ENCODE results near the gene NMT1.

Gene NMT1

GRCh38 chr17:45090711-45091110 lies 29.6 kb downstream of the NMT1 start:
- H3K4me1 ChIP-seq (ENCODE audit: low read length): no peaks in the 10 kb centered on the region

DNA sequence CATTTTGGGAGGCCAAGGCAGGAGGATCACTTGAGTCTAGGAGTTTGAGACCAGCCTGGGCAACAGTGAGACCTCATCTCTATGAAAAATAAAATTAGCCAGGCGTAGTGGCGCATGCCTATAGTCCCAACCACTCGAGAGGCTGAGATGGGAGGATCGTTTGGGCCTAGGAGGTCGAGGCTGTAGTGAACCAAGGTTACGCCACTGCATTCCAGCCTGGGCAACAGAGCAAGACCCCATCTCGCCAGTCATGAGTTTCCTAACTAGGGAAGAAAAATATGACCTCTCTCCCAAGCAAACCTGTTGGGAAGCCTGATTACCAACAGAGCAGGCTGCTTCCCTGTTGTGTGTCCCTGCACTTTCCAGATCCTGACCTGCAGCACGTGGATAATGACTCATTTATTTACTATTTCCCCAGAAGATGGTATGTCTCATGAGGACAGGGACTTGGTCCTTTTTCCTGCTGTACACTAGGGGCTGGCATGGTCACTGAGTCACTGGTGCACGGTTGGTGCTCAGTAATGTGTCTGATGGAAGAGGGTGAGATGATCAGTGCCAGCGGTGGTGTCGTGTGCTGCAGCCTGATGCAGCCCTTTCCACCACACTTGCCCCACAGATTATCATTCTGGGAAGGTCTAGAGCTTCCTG lies 30.8 kb downstream of the NMT1 start:
- Histone ChIP-seq H3K27ac (ENCODE audit: low read length) (no peak overlapping the region), H3F3A (ENCODE audit: insufficient read depth, low read length) (no peaks in the 10 kb centered on the region), H3K79me2 (ENCODE audit: low read length) (no peaks in the 10 kb centered on the region), H3K4me3 (ENCODE audit: low read length) (no peak overlapping the region), H3K9me2 (replicated peaks; ENCODE audit: insufficient read depth, low read length) (no peaks in the 10 kb centered on the region), H3K4me1 (ENCODE audit: low read length) (no peaks in the 10 kb centered on the region), H3K27me3 (replicated peaks; ENCODE audit: insufficient read depth, low read length) (no peaks in the 10 kb centered on the region), H3K4me2 (ENCODE audit: low read depth, low read length) (no peak overlapping the region), H3K9ac (ENCODE audit: low read length) (no peak overlapping the region), H3K36me3 (replicated peaks; ENCODE audit: insufficient read depth, low read length) (peaks cover 9% of the 10 kb centered on the region), H2AFZ (ENCODE audit: low read length) (no peak overlapping the region), H3K9me3 (replicated peaks; ENCODE audit: insufficient read depth, low read length) (no peaks in the 10 kb centered on the region), H4K20me1 (ENCODE audit: insufficient read depth, low read length) (no peaks in the 10 kb centered on the region)
- DNase-seq: no peak
- TF ChIP-seq EZH2phosphoT487 (IDR thresholded peaks at IDR 0.05; ENCODE audit: low read length): no peak
- TF ChIP-seq, protein P1, sequence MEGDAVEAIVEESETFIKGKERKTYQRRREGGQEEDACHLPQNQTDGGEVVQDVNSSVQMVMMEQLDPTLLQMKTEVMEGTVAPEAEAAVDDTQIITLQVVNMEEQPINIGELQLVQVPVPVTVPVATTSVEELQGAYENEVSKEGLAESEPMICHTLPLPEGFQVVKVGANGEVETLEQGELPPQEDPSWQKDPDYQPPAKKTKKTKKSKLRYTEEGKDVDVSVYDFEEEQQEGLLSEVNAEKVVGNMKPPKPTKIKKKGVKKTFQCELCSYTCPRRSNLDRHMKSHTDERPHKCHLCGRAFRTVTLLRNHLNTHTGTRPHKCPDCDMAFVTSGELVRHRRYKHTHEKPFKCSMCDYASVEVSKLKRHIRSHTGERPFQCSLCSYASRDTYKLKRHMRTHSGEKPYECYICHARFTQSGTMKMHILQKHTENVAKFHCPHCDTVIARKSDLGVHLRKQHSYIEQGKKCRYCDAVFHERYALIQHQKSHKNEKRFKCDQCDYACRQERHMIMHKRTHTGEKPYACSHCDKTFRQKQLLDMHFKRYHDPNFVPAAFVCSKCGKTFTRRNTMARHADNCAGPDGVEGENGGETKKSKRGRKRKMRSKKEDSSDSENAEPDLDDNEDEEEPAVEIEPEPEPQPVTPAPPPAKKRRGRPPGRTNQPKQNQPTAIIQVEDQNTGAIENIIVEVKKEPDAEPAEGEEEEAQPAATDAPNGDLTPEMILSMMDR (IDR thresholded peaks at IDR 0.05; ENCODE audit: low read length): no peak
- TF ChIP-seq EZH2 (optimal IDR thresholded peaks at IDR 0.05; ENCODE audit: low read depth, low read length): no peak

More at GRCh38 chr17:45090711-45091110, 29.6 kb downstream of the NMT1 start:
- DNase-seq: no peak
- H3K36me3 ChIP-seq (replicated peaks; ENCODE audit: insufficient read depth, low read length): peaks cover 9% of the 10 kb centered on the region
- H2AFZ ChIP-seq (ENCODE audit: low read length): no peak overlapping the region
- no peak overlapping the region for H3K9ac ChIP-seq (ENCODE audit: low read length)
- no peaks in the 10 kb centered on the region for H3K9me2 ChIP-seq (replicated peaks; ENCODE audit: insufficient read depth, low read length)
- H3K4me3 ChIP-seq (ENCODE audit: low read length): no peak overlapping the region
- H3K4me2 ChIP-seq (ENCODE audit: low read depth, low read length): no peak overlapping the region
- H4K20me1 ChIP-seq (ENCODE audit: insufficient read depth, low read length): no peaks in the 10 kb centered on the region
- H3K9me3 ChIP-seq (replicated peaks; ENCODE audit: insufficient read depth, low read length): no peaks in the 10 kb centered on the region
- TF ChIP-seq EZH2phosphoT487 (IDR thresholded peaks at IDR 0.05; ENCODE audit: low read length): no peak
- TF ChIP-seq, protein P1 (IDR thresholded peaks at IDR 0.05; ENCODE audit: low read length): no peak
- TF ChIP-seq EZH2 (optimal IDR thresholded peaks at IDR 0.05; ENCODE audit: low read depth, low read length): no peak
- no peak overlapping the region for H3K27ac ChIP-seq (ENCODE audit: low read length)
- H3K27me3 ChIP-seq (replicated peaks; ENCODE audit: insufficient read depth, low read length): no peaks in the 10 kb centered on the region
- H3F3A ChIP-seq (ENCODE audit: insufficient read depth, low read length): no peaks in the 10 kb centered on the region
- 0 out of 2 replicates have a peak, but pooled peaks cover 4% of the 10 kb centered on the region for H3K79me2 ChIP-seq (ENCODE audit: low read length)

DNA sequence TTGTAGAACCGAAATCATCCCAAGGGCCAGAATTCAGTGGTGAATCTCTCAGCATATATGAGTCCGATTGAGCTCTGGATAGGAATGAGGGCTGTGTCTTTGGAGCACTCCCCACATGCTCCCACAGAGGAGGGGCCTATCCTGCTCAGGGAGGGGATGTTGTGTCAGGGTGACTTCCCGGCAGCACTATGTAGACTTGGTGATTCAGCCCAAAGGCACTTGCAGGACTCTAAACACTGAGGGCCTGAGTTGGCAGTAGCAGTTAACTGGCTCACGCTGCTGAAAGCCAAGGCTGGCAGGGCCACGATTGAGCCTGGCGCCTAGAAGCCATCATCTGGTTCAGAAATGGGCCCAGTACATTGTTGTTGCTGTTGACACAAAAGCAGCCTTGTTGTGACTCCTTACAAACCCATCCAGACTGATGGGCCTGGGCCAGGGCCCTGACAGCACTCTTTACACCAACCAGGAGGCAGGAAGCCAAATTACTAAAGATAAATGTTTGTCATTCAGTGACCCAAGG lies 31.9 kb downstream of the NMT1 start:
- Histone ChIP-seq H2AFZ (ENCODE audit: low read length) (no peak overlapping the region), H4K20me1 (ENCODE audit: insufficient read depth, low read length) (no peaks in the 10 kb centered on the region), H3K4me3 (ENCODE audit: low read length) (no peak overlapping the region), H3K9ac (ENCODE audit: low read length) (no peak overlapping the region), H3K4me1 (ENCODE audit: low read length) (no peaks in the 10 kb centered on the region), H3K27me3 (replicated peaks; ENCODE audit: insufficient read depth, low read length) (no peaks in the 10 kb centered on the region), H3F3A (ENCODE audit: insufficient read depth, low read length) (no peaks in the 10 kb centered on the region), H3K79me2 (ENCODE audit: low read length) (no peaks in the 10 kb centered on the region), H3K9me3 (replicated peaks; ENCODE audit: insufficient read depth, low read length) (no peaks in the 10 kb centered on the region), H3K4me2 (ENCODE audit: low read depth, low read length) (no peak overlapping the region), H3K27ac (ENCODE audit: low read length) (no peak overlapping the region), H3K36me3 (replicated peaks; ENCODE audit: insufficient read depth, low read length) (peaks cover 6% of the 10 kb centered on the region), H3K9me2 (replicated peaks; ENCODE audit: insufficient read depth, low read length) (no peaks in the 10 kb centered on the region)
- DNase-seq: no peak
- no peak for TF ChIP-seq EZH2 (optimal IDR thresholded peaks at IDR 0.05; ENCODE audit: low read depth, low read length)
- TF ChIP-seq, protein P1 (IDR thresholded peaks at IDR 0.05; ENCODE audit: low read length): no peak
- no peak for TF ChIP-seq EZH2phosphoT487 (IDR thresholded peaks at IDR 0.05; ENCODE audit: low read length)

Data from MM.1S (cell line).